Measurements from ENCODE around the gene CDH23. TPM values are rescaled to one million over a fixed set of nuclear protein-coding genes. Genes with fewer than 3 reads are reported as not detected.

Gene CDH23
- total RNA-seq, 1 experiment from 2014 or later: 0.29 TPM

- DNase-seq (ENCODE audit: low read depth, low spot score): no peak
- in situ Hi-C loops (cut with HindIII; ENCODE audit: low pct_unique_long_range_greater_than_20kb, low sequenced_read_pairs): no loop called here
These were observed 69.6 kb downstream of the CDH23 start for GRCh38 chr10:71466330-71466729.

GRCh38 chr10:71467161-71467560, 70.4 kb downstream of the CDH23 start:
- no peak for DNase-seq (ENCODE audit: low read depth, low spot score)
- in situ Hi-C loops (cut with HindIII; ENCODE audit: low pct_unique_long_range_greater_than_20kb, low sequenced_read_pairs): no loop called here

GRCh38 chr10:71467569-71468362, 71.0 kb downstream of the CDH23 start:
- in situ Hi-C loops (cut with HindIII; ENCODE audit: low pct_unique_long_range_greater_than_20kb, low sequenced_read_pairs): no loop called here

GRCh38 chr10:71468363-71469094, 71.8 kb downstream of the CDH23 start:
- in situ Hi-C loops (cut with HindIII; ENCODE audit: low pct_unique_long_range_greater_than_20kb, low sequenced_read_pairs): no loop called here
- DNase-seq (ENCODE audit: low read depth, low spot score): no peak

More at GRCh38 chr10:71467569-71468362, 71.0 kb downstream of the CDH23 start:
- DNase-seq (ENCODE audit: low read depth, low spot score): no peak

GRCh38 chr10:71471006-71471405, 74.3 kb downstream of the CDH23 start:
- DNase-seq (ENCODE audit: low read depth, low spot score): no peak
- in situ Hi-C loops (cut with HindIII; ENCODE audit: low pct_unique_long_range_greater_than_20kb, low sequenced_read_pairs): no loop called here

GRCh38 chr10:71471957-71472365, 75.2 kb downstream of the CDH23 start:
- in situ Hi-C loops (cut with HindIII; ENCODE audit: low pct_unique_long_range_greater_than_20kb, low sequenced_read_pairs): no loop called here

GRCh38 chr10:71472466-71472865, 75.7 kb downstream of the CDH23 start:
- no peak for DNase-seq (ENCODE audit: low read depth, low spot score)
- in situ Hi-C loops (cut with HindIII; ENCODE audit: low pct_unique_long_range_greater_than_20kb, low sequenced_read_pairs): no loop called here

More at GRCh38 chr10:71471957-71472365, 75.2 kb downstream of the CDH23 start:
- DNase-seq (ENCODE audit: low read depth, low spot score): no peak

GRCh38 chr10:71472912-71473311, 76.2 kb downstream of the CDH23 start:
- in situ Hi-C loops (cut with HindIII; ENCODE audit: low pct_unique_long_range_greater_than_20kb, low sequenced_read_pairs): no loop called here
- no peak for DNase-seq (ENCODE audit: low read depth, low spot score)

GRCh38 chr10:71473671-71474599, 77.2 kb downstream of the CDH23 start:
- DNase-seq (ENCODE audit: low read depth, low spot score): no peak
- in situ Hi-C loops (cut with HindIII; ENCODE audit: low pct_unique_long_range_greater_than_20kb, low sequenced_read_pairs): no loop called here

GRCh38 chr10:71474702-71475242, 78.1 kb downstream of the CDH23 start:
- in situ Hi-C loops (cut with HindIII; ENCODE audit: low pct_unique_long_range_greater_than_20kb, low sequenced_read_pairs): no loop called here
- DNase-seq (ENCODE audit: low read depth, low spot score): no peak

- no peak for DNase-seq (ENCODE audit: low read depth, low spot score)
- in situ Hi-C loops (cut with HindIII; ENCODE audit: low pct_unique_long_range_greater_than_20kb, low sequenced_read_pairs): no loop called here
These were observed 78.6 kb downstream of the CDH23 start for GRCh38 chr10:71475243-71475871.

GRCh38 chr10:71476228-71477011, 79.7 kb downstream of the CDH23 start:
- DNase-seq (ENCODE audit: low read depth, low spot score): no peak

GRCh38 chr10:71478173-71478572, 81.5 kb downstream of the CDH23 start:
- in situ Hi-C loops (cut with HindIII; ENCODE audit: low pct_unique_long_range_greater_than_20kb, low sequenced_read_pairs): no loop called here
- DNase-seq (ENCODE audit: low read depth, low spot score): no peak

More at GRCh38 chr10:71476228-71477011, 79.7 kb downstream of the CDH23 start:
- in situ Hi-C loops (cut with HindIII; ENCODE audit: low pct_unique_long_range_greater_than_20kb, low sequenced_read_pairs): no loop called here

- no peak for DNase-seq (ENCODE audit: low read depth, low spot score)
- in situ Hi-C loops (cut with HindIII; ENCODE audit: low pct_unique_long_range_greater_than_20kb, low sequenced_read_pairs): no loop called here
These were observed 82.2 kb downstream of the CDH23 start for GRCh38 chr10:71478813-71479365.

GRCh38 chr10:71479831-71480230, 83.1 kb downstream of the CDH23 start:
- DNase-seq (ENCODE audit: low read depth, low spot score): no peak
- in situ Hi-C loops (cut with HindIII; ENCODE audit: low pct_unique_long_range_greater_than_20kb, low sequenced_read_pairs): no loop called here

GRCh38 chr10:71480662-71481061, 83.9 kb downstream of the CDH23 start:
- in situ Hi-C loops (cut with HindIII; ENCODE audit: low pct_unique_long_range_greater_than_20kb, low sequenced_read_pairs): no loop called here
- no peak for DNase-seq (ENCODE audit: low read depth, low spot score)
